ENCODE data around the gene PPIL4.

The PPIL4 gene

DNA sequence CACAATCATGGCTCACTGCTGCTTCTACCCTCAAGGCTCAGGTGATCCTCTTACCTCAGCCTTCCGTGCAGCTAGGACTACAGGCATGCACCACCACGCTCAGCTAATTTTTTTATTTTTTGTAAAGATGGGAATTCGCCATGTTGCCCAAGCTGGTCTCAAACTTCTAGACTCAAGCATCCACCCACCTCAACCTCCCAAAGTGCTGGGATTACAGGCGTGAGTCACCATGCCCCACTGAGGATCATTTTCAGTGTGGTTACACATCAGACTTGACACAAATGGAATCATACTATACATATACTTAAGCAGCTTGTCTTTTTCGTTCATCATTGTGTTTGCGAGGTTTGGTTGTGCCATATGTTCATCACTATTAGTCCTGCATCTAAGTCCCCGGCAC is 87.6 kb downstream of the PPIL4 start:
- DNase-seq (ENCODE audit: low spot score): no peak

DNA sequence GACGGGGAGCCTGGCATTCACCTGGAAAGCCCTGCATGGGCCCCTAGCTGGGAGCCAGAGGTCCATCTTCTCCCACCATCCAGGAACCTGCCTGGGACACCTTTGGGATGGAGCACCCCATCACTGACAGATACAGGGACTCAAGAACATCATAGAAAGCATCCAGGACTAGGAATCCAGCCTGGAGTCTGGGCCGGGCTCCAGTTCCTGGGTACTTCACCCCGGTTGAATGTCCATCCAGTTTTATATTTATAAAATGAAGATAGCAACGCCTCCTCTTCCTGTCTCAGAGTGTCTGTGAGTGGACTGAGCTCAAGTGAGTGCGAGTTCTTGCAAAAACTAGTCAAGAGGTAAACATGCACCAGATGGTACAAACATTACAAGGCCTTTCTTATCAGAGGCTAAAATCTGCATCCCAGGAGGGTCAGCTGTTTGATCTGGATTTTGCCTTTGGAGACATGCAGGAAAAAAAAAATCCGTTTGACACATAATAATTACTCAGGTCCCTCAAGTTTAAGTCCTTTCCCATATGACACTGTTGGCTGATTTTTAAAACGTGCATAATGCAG is 88.4 kb downstream of the PPIL4 start:
- no peak for DNase-seq (ENCODE audit: low spot score)

DNA sequence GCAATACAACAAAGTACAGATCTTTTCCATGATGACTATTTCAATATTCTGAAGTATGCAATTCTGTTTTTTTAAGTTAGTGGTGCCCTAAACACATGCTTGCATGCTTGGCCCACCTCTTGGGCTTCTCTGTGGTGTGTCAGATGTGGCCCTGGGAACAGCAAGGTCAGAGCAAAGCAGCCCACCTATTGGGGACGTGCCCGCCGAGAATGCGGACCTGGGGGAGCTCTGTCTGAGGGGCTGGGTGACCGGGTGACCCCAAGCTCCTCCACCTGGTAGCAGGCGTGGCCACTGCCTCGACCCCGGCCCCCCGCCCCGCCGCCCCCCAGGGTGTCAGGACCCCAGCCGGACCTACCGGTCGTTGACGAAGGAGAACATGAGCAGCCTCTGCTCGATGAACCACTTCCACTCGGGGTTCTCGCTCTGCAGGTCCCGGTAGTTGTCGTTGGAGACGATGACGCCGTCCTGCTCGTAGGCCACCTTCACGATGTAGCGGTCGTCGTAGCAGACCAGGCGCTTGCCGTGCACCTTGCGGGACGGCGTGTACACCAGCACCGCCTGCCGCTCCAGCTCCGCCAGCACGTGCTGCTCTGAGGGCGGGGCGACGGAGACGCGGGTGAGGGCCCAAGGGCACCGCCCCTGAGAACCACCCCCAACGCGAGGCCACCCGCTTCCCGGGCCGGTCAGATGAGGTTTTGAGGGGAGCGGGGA is 89.4 kb downstream of the PPIL4 start:
- DNase-seq (ENCODE audit: low spot score): no peak

DNA sequence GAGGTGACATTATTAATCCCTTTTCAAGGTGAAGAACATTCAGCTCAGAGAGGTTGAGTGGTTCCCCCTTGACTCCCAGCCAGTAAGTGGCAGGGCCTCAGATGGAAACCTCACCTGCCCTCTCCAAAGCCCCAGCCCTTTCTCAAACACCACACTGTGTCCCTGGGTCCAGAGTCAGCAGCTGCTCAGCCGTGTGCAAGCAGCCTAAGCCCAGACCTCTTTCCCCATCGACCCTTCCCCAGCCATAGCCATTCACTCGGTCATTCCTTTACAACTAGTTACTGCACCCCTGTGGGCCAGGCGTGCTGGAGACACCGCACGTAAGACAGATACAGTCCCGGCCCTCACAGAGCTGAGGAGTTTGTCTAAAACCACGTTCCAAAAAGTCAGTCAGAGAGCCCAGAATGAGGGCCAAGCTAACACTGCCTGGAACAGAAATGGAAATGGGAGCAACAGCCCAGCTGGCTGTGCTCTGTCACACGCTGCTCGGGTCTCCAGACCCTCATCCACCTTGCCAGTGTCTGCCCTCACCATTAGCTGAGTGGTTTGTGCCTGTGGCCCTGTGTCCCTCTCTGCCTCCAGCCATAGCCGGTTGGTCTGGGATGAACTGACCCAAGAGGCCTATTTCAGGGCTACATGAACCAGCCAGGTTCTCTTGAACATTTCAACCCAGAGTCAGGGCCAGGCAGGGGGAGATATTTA is 90.7 kb downstream of the PPIL4 start:
- DNase-seq (ENCODE audit: low spot score): no peak

All from COLO829 (cell line).